Mesendoderm (in vitro differentiated cells): ENCODE data around the gene TMCO4.

ENCODE experiments used
- DNase-seq: peaks from one replicate; pipeline ENCODE4 v3.0.0; 2013
- H2AK5ac ChIP-seq: 2 replicates; pipeline ENCODE4 v1.6.1; 2013; ENCODE audit warnings: low read length, inconsistent platforms
- H2BK120ac ChIP-seq: 2 replicates; pipeline ENCODE4 v1.6.1; 2013; ENCODE audit warnings: low read depth, mild to moderate bottlenecking, low read length, moderate library complexity, mixed read lengths
- H2BK15ac ChIP-seq: replicated peaks from 2 replicates; pipeline ENCODE4 v1.6.1; 2013; ENCODE audit warnings: low read depth, mild to moderate bottlenecking, moderate library complexity
- H2BK5ac ChIP-seq: 2 replicates; pipeline ENCODE4 v1.6.1; 2013; ENCODE audit warnings: low read length, inconsistent platforms
- H3K18ac ChIP-seq: 2 replicates; pipeline ENCODE4 v1.6.1; 2013; ENCODE audit warnings: mild to moderate bottlenecking, low read length, mixed read lengths
- H3K23ac ChIP-seq: one replicate; pipeline ENCODE4 v1.6.1; 2013; ENCODE audit warnings: low read length
- H3K27ac ChIP-seq: 2 replicates; pipeline ENCODE4 v1.5.1; 2013; ENCODE audit warnings: low read depth, mild to moderate bottlenecking, inconsistent platforms, low read length, moderate library complexity
- H3K27me3 ChIP-seq: 2 replicates; pipeline ENCODE4 v1.6.1; 2013; ENCODE audit warnings: low read length, control low read depth, mild to moderate bottlenecking, inconsistent platforms; ENCODE audit not compliant: insufficient read depth, poor library complexity
- H3K36me3 ChIP-seq: 2 replicates; pipeline ENCODE4 v1.6.1; 2013; ENCODE audit warnings: low read length, inconsistent platforms; ENCODE audit not compliant: control insufficient read depth, insufficient read depth
- H3K4ac ChIP-seq: one replicate; pipeline ENCODE4 v1.6.1; 2013; ENCODE audit warnings: low read depth, mild to moderate bottlenecking, low read length, moderate library complexity
- H3K4me1 ChIP-seq: 2 replicates; pipeline ENCODE4 v1.6.1; 2013; ENCODE audit warnings: low read depth, low read length, inconsistent platforms; ENCODE audit not compliant: control insufficient read depth
- H3K4me2 ChIP-seq: 2 replicates; pipeline ENCODE4 v1.6.1; 2013; ENCODE audit warnings: low read length
- H3K4me3 ChIP-seq: 2 replicates; pipeline ENCODE4 v1.5.1; 2013; ENCODE audit warnings: mild to moderate bottlenecking, low read length
- H3K56ac ChIP-seq: one replicate; pipeline ENCODE4 v1.6.1; 2013; ENCODE audit warnings: low read length
- H3K79me1 ChIP-seq: 2 replicates; pipeline ENCODE4 v1.6.1; 2013; ENCODE audit warnings: low read length, inconsistent platforms
- H3K79me2 ChIP-seq: 2 replicates; pipeline ENCODE4 v1.6.1; 2013; ENCODE audit warnings: mild to moderate bottlenecking, low read length; ENCODE audit not compliant: control insufficient read depth, insufficient read depth
- H3K9ac ChIP-seq: 2 replicates; pipeline ENCODE4 v1.6.1; 2013; ENCODE audit warnings: low read length, inconsistent platforms
- H4K5ac ChIP-seq: one replicate; pipeline ENCODE4 v1.6.1; 2013; ENCODE audit warnings: low read length
- H4K8ac ChIP-seq: one replicate; pipeline ENCODE4 v1.6.1; 2013; ENCODE audit warnings: low read depth, mild to moderate bottlenecking, control low read depth, low read length, moderate library complexity
- WGBS: extraction: QIAGEN DNeasy Blood & Tissue Kit; methylation state at CpG from one replicate; pipeline ENCODE4 v1.1.7; 2013; ENCODE audit warnings: low lambda C conversion rate, missing lambda C conversion rate; ENCODE audit not compliant: insufficient coverage; ENCODE audit errors: extremely low coverage; 5-methylcytosine and 5-hydroxymethylcytosine counted together

Gene TMCO4

GRCh38 chr1:19730793-19731192 is 68.9 kb downstream of the TMCO4 start:
- Histone ChIP-seq H3K56ac (no peak overlapping the region), H3K27ac (no peak overlapping the region), H3K36me3 (no peaks in the 10 kb centered on the region), H3K79me1 (no peaks in the 10 kb centered on the region), H3K4me1 (no peaks in the 10 kb centered on the region), H3K4me2 (no peak overlapping the region), H3K27me3 (no peaks in the 10 kb centered on the region), H2BK15ac (no peak overlapping the region), H3K79me2 (no peaks in the 10 kb centered on the region), H3K4me3 (no peak overlapping the region), H3K9ac (no peak overlapping the region), H3K4ac (no peak overlapping the region), H4K5ac (no peak overlapping the region), H2BK5ac (no peak overlapping the region), H2AK5ac (no peak overlapping the region), H3K23ac (no peak overlapping the region), H3K18ac (no peak overlapping the region), H4K8ac (no peak overlapping the region), H2BK120ac (no peak overlapping the region)
- WGBS, result no CpG with 5 or more reads among the region's 3 CpGs
- no peak for DNase-seq

GRCh38 chr1:19730232-19730631 is 69.5 kb downstream of the TMCO4 start:
- Histone ChIP-seq H4K5ac (no peak overlapping the region), H3K23ac (no peak overlapping the region), H3K4me2 (no peak overlapping the region), H3K9ac (no peak overlapping the region), H3K56ac (no peak overlapping the region), H2BK120ac (no peak overlapping the region), H2BK5ac (no peak overlapping the region), H3K27ac (no peak overlapping the region), H4K8ac (no peak overlapping the region), H3K79me2 (no peaks in the 10 kb centered on the region), H3K36me3 (no peaks in the 10 kb centered on the region), H2AK5ac (no peak overlapping the region), H3K18ac (no peak overlapping the region), H3K4me1 (no peaks in the 10 kb centered on the region), H3K27me3 (no peaks in the 10 kb centered on the region), H3K4me3 (no peak overlapping the region), H3K4ac (no peak overlapping the region), H3K79me1 (no peaks in the 10 kb centered on the region), H2BK15ac (no peak overlapping the region)
- no CpG with 5 or more reads among the region's 3 CpGs for whole genome bisulfite sequencing
- no peak for DNase-seq

DNA sequence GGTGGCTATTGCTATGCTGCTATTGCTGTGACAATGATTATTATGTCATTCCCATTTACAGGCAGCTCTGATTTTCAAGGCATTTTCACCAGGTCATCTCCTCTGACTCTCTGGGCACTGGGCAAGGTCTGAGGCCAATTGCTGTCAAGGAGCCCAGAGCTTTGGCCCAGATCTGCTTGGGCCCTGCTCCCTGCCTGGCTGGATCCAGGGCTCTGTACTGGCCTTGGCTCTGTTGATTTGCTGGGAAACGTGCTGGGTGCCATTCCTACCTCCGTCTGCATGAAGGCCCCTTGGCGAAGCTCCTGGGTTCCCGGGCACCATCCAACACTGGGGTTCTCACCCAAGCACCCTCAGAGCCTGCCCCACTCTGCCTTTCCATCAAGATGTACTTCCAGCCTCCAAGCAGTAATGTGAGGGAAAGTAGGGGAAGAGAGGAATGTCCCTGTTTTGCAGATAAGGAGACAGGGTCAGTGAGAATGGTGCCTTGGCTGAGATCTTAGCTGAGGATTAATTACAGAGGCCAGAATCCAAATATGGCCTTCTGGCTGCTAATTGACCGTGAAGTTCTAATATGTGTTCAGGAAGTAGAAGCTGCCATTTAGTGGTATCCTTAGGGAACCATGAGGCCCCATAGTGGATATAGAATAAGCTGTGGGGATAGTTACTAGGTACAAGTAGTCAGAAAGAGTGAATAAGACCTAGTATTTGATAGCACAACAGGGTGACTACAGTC is 71.1 kb downstream of the TMCO4 start:
- no peak overlapping the region for H3K18ac ChIP-seq
- no peak overlapping the region for H2BK15ac ChIP-seq
- H3K36me3 ChIP-seq, result no peaks in the 10 kb centered on the region
- no peak overlapping the region for H2AK5ac ChIP-seq
- H3K9ac ChIP-seq, result no peak overlapping the region
- no peak overlapping the region for H3K27ac ChIP-seq
- no peaks in the 10 kb centered on the region for H3K79me2 ChIP-seq
- H3K4me1 ChIP-seq, result no peaks in the 10 kb centered on the region
- no peak for DNase-seq
- H2BK5ac ChIP-seq, result no peak overlapping the region
- H3K4ac ChIP-seq, result no peak overlapping the region
- WGBS, result no CpG with 5 or more reads among the region's 5 CpGs
- no peak overlapping the region for H3K23ac ChIP-seq
- H4K8ac ChIP-seq, result no peak overlapping the region
- no peak overlapping the region for H3K4me3 ChIP-seq
- H3K27me3 ChIP-seq, result no peaks in the 10 kb centered on the region
- no peak overlapping the region for H3K4me2 ChIP-seq
- no peak overlapping the region for H4K5ac ChIP-seq
- no peak overlapping the region for H2BK120ac ChIP-seq
- H3K79me1 ChIP-seq, result no peaks in the 10 kb centered on the region
- no peak overlapping the region for H3K56ac ChIP-seq

DNA sequence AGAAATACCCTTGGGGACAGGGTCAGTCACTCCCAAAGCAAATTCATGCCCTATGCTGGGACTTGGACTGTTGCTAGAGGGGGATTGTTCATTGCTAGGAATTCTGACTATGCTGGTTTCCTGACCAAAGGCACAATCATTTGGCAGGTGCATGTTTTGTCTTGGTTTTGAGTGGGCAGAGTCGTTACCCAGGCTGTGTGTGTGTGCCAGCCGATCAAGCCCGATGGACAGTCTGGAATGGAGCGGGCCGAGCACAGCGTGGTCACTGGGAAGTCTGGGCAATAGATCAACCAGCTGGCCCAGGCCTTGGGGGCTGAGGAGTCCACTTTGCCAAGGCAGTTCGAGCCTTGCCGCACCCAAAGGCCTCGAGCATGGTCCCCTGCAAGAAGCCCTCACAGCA is 74.1 kb downstream of the TMCO4 start:
- Histone ChIP-seq H3K56ac (no peak overlapping the region), H3K18ac (no peak overlapping the region), H3K4me3 (no peak overlapping the region), H2BK5ac (no peak overlapping the region), H3K4me1 (no peaks in the 10 kb centered on the region), H2AK5ac (no peak overlapping the region), H3K23ac (no peak overlapping the region), H3K27ac (no peak overlapping the region), H3K4ac (no peak overlapping the region), H3K27me3 (no peaks in the 10 kb centered on the region), H3K79me2 (no peaks in the 10 kb centered on the region), H4K5ac (no peak overlapping the region), H3K4me2 (no peak overlapping the region), H2BK120ac (no peak overlapping the region), H3K36me3 (no peaks in the 10 kb centered on the region), H3K79me1 (no peaks in the 10 kb centered on the region), H2BK15ac (no peak overlapping the region), H3K9ac (no peak overlapping the region), H4K8ac (no peak overlapping the region)
- no peak for DNase-seq
- no CpG with 5 or more reads among the region's 9 CpGs for WGBS

DNA sequence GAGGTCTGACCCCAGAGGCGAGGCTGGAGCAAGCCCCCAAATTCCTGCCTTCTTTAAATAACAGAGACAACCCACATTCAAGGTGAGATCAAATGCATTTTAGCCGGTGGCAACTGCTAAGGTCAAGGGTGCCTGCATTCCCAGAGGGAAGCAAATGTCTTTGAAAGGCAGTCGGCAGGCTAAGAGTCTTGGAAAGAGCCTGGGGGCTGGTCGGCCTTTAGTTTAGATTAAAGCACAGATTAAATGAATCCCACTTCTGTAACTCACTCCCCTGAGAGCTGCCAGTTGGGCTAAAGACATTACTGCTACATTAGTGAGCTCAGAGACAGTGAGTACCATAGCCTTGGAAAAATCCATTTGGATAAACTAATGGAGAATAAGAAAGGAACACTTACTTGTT is 75.8 kb downstream of the TMCO4 start:
- no CpG with 5 or more reads among the region's 4 CpGs for WGBS

DNA sequence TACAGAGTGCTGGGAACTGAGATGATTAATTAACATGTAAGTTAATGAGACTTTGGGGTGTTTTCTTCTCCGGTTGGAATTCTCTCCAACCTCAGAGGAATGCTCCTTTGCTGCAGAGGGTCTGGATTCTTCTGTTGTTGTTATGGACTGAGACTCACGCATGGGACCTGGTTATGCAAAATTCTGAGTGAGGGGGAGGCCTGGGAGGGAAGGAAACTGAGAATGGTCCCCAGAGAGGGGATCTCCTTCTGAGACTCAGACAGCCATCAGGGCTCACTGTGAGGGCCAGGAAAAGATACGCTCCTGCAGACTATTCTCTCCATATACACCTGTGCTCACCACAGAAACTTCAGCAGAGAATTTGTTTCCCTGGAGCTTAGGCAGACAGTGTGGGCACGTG is 78.7 kb downstream of the TMCO4 start:
- Histone ChIP-seq H3K56ac (no peak overlapping the region), H2BK15ac (no peak overlapping the region), H3K27ac (no peak overlapping the region), H2AK5ac (no peak overlapping the region), H2BK5ac (no peak overlapping the region), H3K4me3 (no peak overlapping the region), H4K5ac (no peak overlapping the region), H3K27me3 (no peaks in the 10 kb centered on the region), H4K8ac (no peak overlapping the region), H3K9ac (no peak overlapping the region), H2BK120ac (no peak overlapping the region), H3K36me3 (no peaks in the 10 kb centered on the region), H3K4me2 (no peak overlapping the region), H3K4ac (no peak overlapping the region), H3K79me1 (no peaks in the 10 kb centered on the region), H3K79me2 (no peaks in the 10 kb centered on the region), H3K4me1 (no peaks in the 10 kb centered on the region), H3K23ac (no peak overlapping the region), H3K18ac (no peak overlapping the region)
- no peak for DNase-seq
- WGBS, result no CpG with 5 or more reads among the region's 4 CpGs

More for the DNA sequence above, 75.8 kb downstream of the TMCO4 start:
- Histone ChIP-seq H3K27ac (no peak overlapping the region), H2BK120ac (no peak overlapping the region), H3K4me2 (no peak overlapping the region), H3K4ac (no peak overlapping the region), H3K79me2 (no peaks in the 10 kb centered on the region), H4K8ac (no peak overlapping the region), H2AK5ac (no peak overlapping the region), H3K4me3 (no peak overlapping the region), H2BK15ac (no peak overlapping the region), H3K56ac (no peak overlapping the region), H3K18ac (no peak overlapping the region), H3K27me3 (no peaks in the 10 kb centered on the region), H3K9ac (no peak overlapping the region), H3K36me3 (no peaks in the 10 kb centered on the region), H2BK5ac (no peak overlapping the region), H3K4me1 (no peaks in the 10 kb centered on the region), H3K79me1 (no peaks in the 10 kb centered on the region), H3K23ac (no peak overlapping the region), H4K5ac (no peak overlapping the region)
- DNase-seq, result peak; percentile 30
